A204.1 (cell line): ENCODE results near the gene TPRG1L.

Experiments
- FAIRE-seq: peaks from 2 replicates; lab custom pipeline; 2012; peaks lifted over from hg19 to GRCh38; lab: Jason Lieb, UNC

Gene TPRG1L

DNA sequence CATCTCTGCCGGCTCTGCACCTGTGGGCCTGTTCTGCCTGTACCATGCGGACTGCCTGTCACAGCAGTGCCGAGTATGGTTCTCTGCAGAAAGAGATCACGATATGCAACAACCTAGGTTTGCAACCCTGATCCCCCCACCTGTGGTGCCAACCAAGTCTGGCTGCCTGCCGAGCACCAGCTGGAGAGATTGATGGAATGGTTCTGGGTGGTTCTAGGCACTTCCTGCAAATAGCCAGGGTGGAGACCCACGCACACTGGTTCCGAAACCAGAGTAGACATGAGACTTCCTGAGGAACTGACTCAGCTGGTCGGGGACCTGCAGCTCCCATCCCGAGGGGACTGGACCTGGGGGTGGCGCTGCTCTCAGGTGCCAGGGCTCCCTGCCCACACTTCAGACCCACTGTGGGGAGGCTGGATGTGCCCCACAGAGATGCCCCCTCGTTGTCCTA lies 5.4 kb downstream of the TPRG1L start:
- FAIRE-seq, result no peak

DNA sequence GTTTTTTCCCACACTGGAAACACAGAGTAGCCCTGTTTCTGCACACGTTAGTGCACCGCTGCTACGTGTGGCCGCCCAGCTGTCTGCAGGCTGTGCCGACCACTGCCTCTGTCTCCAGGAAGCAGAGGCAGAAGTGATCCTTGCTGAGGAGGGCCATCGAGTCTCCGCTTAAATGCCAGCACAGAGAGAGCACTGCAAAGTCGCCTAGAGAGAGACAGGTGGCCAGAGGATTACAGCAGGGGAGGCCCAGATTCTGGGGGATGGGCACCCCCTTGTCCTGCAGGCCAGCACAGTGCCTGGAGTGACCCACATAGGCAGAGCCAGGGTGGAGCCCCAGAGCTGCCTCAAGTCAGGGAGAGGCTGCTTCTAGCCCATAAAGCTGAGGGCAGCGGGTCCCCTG lies 6.1 kb downstream of the TPRG1L start:
- no peak for FAIRE-seq

GRCh38 chr1:3631320-3632260 lies 6.8 kb downstream of the TPRG1L start:
- FAIRE-seq, result no peak

- no peak for FAIRE-seq
Observed at GRCh38 chr1:3632298-3632697, 7.5 kb downstream of the TPRG1L start.

GRCh38 chr1:3632716-3633343 lies 8.0 kb downstream of the TPRG1L start:
- no peak for FAIRE-seq

- FAIRE-seq, result no peak
Observed at GRCh38 chr1:3633344-3634058, 8.7 kb downstream of the TPRG1L start.

- FAIRE-seq, result no peak
Observed at GRCh38 chr1:3634059-3634800, 9.4 kb downstream of the TPRG1L start.

GRCh38 chr1:3636080-3636479 lies 11.3 kb downstream of the TPRG1L start:
- no peak for FAIRE-seq

GRCh38 chr1:3636531-3636930 lies 11.7 kb downstream of the TPRG1L start:
- FAIRE-seq, result no peak

- no peak for FAIRE-seq
Observed at GRCh38 chr1:3638027-3638426, 13.2 kb downstream of the TPRG1L start.

GRCh38 chr1:3638676-3639075 lies 13.9 kb downstream of the TPRG1L start:
- no peak for FAIRE-seq

- no peak for FAIRE-seq
Observed at GRCh38 chr1:3639397-3639911, 14.6 kb downstream of the TPRG1L start.

DNA sequence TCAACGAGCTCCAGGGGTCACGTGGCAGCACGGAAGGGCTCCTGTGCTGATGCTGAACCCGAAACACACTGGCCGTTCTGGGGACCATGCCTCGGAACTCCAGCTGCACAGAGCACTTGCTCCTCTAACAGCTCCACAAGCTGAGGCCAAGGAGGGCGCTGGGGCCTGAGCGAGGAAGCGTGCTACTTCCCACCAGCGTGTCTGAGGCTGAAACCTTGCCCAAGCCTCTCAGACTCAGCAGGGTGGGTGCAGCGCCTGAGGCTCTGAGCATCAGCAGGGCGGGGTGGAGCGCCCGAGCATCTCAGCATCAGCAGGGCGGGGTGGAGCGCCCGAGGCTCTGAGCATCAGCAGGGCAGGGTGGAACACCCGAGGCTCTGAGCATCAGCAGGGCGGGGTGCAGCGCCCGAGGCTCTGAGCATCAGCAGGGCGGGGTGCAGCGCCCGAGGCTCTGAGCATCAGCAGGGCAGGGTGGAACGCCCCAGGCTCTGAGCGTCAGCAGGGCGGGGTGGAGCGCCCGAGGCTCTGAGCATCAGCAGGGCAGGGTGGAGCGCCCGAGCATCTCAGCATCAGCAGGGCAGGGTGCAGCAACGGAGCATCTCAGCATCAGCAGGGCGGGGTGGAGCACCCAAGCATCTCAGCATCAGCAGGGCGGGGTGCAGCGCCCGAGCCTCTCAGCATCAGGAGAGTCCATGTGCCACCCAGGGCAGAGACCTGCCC lies 15.5 kb downstream of the TPRG1L start:
- FAIRE-seq, result no peak

DNA sequence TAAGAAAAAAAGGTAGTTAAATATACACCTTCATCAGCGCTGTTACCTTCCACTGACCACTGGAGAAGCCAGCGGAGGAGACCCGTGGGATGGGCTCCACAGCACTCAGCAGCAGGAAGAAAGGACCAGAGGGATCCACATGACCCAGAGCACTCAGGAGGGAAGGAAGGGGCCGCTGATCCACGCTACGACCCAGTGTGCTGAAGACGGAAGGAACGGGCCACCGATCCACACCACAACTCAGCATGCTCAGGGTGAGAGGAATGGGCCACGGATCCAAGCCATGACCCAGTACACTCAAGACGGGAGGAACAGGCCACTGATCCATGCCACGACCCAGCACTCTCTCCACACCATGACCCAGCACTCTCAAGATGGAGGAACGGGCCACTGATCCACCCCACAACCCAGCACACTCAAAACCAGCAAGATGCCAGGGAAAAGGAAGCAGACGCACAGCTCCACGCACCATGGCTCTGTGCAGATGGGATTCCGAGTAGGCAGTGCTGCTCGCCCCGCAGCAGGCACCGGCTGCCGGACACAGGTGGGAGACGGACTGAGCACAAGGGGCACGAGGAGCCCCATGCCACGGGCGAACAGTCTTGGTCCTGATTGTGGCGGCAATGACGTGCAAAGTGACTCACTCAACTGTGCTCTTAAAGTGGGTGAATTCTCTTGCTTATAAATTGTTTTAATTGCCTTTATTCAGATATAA lies 16.4 kb downstream of the TPRG1L start:
- no peak for FAIRE-seq

- no peak for FAIRE-seq
Observed at GRCh38 chr1:3641816-3642215, 17.0 kb downstream of the TPRG1L start.

DNA sequence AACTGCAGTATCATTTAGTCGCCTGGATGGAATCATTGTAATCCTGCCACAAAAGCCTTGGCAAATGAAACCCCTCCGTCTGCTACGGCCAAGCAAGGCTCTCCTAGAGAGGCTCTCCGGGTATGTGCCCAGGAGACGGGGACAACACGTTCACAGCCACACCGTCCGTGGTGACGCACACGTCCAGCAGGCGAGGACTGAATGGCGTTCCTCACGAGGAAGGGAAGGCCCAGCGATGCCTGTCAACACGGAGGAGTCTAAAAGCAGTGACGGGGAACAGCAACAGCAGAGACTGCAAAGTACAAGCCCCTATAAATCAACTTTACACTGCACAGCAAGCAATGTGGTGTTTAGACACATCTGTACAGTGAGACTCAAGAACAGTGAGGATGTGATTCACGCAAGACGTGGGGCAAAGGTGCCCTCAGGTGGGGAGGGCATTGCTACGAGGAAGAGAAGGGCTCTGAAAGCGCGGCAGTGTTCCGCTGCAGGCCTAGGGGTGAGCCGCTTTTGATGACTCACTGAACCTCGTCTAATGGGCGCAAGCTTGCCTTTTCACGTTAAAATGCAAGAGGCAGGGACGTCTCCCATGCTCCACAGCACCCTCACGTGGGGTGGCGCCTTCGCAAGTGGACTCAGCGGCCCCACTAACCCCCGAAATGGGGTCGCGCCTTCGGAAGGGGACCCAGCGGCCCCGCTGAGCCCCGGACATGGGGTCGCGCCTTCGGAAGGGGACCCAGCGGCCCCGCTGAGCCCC lies 18.3 kb downstream of the TPRG1L start:
- no peak for FAIRE-seq

- no peak for FAIRE-seq
Observed at GRCh38 chr1:3644273-3644672, 19.5 kb downstream of the TPRG1L start.

- no peak for FAIRE-seq
Observed at GRCh38 chr1:3645247-3645646, 20.4 kb downstream of the TPRG1L start.

DNA sequence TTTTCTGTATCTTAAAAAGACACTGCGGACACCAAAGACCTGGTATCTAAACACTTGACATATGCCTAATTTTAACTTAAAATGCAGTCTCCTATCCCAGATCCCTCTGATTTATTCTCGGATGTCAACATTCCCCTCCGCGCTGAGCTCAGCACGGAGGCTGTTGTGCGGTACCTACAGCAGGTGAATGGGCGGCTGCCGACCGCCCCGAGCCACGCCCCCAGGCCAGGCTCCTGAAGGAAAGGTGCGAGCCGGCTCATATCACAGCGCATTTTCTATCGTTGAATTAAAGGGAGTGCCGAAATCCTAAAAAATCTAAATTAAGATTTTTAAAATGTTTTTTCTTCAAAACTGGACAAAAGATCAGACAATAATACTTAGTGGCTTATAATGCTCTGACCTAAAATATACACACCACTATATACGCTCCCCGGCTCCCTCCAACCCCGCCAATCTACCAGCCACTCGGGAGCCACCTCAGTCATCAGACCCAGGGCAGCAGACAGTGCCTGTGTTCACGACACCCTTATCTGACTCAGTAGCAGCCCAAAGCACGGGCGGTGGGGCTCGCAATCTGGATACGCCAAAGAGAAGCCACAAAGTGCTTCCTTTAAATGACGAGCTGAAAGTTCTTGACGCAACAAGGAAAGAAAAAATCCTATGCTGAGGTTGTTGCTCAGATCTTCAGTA lies 21.0 kb downstream of the TPRG1L start:
- no peak for FAIRE-seq
